SK-N-DZ (cell line): Measurements from ENCODE around the gene TMEM260.
"Not testable (repeated sequence)": the region's sequence is repeated elsewhere in the genome, so short reads cannot be mapped to it uniquely, and the experiment has no call there.

Source experiments
- DNase-seq: peaks from one replicate; pipeline ENCODE4 v3.0.0-alpha.2; 2015; ENCODE audit warnings: low spot score

The TMEM260 gene

DNA sequence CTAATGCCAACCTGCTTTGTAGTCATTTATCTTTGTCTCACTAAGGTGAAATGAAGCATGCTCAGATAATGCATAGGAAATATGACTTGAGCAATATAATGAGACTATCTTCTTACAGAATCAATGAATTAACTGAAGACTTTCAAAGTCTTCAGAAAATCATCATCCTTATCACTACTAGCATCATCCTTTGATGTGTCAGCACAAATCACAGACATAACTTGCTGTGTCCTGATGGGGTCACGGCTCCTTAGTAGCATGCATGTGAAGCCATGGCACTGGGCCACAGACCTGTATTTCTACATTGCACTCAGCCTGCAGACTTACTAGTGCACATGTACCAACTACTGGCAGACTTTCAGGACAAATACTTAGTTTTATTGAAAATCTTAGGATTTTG, 18.9 kb downstream of the TMEM260 start:
- DNase-seq: no peak

DNA sequence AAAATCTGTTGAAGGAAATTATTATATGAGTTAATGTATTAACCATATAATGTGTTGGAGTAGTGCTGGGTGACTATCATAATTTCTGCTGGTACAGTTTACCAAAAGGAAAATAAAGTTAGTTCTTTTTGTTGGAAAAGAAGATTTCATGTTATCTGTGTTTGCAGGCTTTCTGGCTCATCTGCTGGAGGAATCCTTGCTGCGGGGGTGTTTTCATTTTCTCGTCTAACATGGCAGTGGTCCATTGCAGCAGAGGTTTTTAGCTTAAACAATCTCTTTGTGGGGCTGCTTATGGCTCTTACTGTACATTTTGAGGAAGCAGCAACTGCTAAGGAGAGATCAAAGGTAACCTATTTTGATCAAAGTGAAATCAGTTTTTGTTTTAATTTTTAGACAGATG, 24.1 kb downstream of the TMEM260 start:
- DNase-seq: no peak

DNA sequence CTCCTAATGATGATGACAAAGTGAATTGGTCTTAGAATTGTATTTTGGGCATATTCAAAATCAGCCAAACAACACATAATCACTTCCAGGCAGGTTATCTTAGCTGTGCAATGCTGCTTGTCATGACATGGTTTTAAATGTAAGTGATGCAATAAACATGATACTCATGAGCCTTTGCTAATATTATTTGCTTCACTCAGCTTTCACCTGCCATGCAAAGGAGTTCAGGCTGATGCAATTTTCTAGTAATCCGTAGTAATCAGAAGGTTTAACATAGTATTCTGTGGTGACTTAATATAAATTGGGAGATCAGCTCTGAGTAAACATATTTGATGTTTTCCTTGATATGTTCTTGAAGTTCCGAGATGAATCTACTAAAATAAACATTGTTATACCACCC, 29.1 kb downstream of the TMEM260 start:
- DNase-seq: no peak

DNA sequence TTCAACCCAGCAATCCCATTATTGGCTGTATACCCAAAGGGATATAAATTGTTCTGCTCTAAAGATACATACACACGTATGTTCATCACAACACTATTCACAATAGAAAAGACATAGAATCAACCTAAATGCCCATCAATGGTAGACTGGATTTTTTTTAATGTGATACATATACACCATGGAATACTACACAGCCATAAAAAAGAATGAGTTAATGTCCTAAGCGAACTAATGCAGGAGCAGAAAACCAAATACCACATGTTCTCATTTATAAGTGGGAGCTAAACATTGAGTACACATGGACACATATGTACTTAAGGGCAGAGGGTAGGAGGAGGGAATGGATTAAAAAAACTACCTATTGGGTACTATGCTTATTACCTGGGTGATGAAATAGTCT, 32.1 kb downstream of the TMEM260 start:
- DNase-seq: not testable (repeated sequence)

DNA sequence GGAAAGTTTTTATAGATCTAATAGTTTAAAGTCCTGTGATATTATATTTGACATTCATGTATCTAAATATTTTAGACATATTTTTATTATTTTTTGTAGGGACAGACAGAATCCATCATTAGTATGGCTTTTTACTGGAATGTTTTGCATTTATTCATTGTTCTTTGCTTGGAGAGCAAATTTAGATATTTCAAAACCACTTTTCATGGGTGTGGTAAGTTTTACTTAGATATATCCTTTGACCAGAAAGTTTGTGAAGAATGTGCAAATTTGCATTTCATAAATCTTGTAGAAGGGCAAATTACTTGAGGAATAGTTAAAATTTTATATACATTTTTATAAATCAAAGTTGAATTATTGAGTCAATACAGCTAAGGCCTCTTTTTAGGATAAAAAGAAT, 37.5 kb downstream of the TMEM260 start:
- no peak for DNase-seq

DNA sequence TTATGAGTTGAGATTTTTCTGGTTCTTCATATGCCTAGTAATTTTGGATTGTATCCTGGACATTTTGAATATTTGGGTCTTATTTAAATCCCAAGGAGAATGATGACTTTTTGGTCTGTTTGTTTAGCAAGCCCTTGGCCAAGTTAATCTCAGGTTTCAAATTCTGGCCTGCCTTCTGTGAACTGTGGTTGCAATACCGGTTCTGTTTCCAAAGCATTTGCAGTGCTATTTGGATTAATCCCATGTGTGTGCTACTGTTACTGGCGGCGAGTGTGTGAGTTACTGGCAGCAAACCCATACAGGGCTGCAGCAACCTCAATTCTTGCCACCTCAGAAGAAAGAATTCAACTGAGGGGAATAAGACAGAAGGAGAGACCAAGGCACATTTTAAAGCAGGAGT, 51.1 kb downstream of the TMEM260 start:
- DNase-seq: no peak

DNA sequence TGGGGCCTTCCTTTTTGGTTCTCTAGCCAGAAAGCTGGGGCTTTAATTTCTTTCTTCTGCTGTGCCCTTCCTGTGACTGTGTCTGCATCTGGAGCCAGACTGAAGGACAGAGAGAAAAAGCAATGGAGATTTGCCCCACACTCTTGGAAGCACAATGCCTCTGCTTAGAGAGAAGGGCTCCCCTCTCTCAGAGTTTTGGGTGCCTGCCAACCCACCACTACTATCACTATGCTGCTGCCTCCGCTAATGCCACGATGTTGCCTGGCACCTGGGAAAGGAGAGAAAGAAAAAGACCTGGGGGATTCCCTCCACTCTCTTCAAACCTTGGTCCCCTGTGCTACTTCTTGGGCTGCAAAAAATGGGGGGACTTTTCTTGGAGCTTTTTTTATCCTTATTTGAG, 52.6 kb downstream of the TMEM260 start:
- DNase-seq: no peak

DNA sequence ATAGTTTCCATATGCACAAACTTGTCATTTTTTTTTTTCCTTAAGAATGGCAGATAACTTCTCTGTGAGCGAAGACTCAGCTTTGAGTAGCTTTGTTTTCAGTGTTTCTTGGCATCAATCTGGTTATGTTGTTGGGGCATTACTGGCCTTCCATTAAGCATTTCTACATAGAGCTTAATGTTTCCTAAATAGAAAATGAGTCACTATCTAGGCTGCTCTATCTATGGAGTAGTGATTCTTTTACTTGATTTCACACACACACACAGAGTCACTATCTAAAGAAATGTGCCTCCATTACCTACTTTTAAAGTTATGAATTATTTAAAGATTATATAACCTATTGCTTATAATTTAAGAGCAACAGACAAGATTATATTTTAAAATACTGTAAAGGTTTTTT, 53.9 kb downstream of the TMEM260 start:
- DNase-seq: no peak

DNA sequence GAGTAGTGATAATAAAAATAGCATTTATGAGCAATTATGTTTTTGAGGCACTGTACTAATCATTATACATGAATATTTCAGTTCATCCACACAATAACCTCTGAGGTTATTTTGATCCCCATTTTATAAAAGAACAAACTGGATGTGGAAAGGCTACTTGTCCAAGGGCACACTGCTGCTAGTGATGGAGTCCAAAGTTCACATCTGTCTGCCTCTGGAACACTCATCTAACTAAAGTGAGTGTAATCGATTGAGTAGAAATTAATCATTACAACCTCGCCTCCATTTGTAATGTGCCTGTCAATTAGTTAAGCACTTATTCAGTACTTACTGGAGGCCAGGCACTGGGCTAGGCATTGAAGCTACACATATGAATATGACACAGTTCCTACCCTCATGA, 55.4 kb downstream of the TMEM260 start:
- no peak for DNase-seq

DNA sequence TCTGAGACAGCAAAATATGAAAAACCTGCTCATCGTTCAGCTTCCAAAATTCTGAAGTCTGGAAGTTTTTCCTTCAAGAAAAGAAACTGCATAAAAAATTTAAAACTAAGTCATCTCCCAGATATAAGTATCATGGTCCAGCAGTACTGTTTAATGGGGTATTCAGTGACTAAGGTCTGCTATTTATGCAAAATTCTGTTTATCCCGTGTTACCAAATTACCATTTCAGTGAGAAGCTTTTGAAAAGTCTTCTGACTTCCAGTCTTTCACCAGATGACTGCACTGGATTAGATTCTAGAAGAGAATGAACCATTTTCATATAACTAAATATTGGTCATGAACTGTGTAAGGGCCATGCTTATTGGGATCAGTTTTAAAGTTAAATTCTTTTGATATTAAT, 67.9 kb downstream of the TMEM260 start:
- DNase-seq: no peak

DNA sequence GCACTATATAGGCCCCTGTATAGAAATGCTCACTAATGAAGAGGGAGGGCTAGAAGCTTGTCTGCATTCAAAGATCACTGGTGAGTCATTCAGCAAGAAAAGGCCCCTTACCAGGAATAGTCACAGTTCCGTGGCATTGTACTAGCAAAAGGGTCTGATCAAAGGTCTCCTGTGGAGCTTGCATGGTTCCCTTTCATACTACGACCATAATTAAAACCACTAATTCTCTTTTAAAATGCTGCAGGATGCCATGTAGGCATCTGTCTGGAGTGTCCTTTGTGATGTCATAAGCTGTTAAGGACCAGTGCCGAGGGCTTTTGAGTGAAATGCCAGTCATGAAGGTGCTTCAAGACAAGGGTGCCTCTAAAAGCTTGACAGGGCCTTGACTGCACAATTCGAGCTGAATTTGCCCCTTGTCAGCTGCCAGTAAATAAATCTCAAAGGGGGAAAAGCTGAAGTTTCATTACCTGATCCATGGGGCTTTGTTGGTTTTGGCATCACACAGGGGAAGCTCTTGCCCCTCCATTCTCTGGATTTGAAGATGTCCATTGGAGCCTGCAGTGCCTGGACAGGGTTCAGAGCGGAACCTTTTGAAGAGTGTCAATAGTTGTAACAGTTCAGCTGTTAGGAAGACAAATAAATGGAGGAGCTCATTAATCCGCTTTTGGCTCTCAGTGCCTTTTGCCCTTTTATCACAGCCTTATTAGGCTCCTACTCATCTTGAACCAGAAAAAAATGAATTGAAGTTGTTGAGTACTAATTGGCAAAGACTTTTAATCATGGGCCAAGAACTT, 69.1 kb downstream of the TMEM260 start:
- no peak for DNase-seq

DNA sequence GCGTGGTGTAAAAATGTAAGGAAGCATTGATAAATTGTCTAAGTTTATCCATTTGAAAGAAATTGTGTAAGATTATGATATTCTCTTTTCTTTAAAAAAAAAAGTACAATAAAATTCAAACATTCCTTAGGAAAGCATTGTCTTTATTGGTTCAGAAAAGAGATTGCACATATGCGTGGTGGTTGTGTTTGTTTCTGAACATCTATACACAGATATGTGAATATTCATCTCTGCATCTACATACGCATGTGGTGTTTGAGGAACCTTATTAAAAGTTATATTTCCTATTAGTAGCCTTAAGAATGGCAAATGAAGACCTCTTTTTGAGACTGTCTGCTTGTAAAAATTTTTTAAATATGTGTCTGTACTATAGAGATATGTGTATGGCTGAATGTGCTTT, 69.8 kb downstream of the TMEM260 start:
- no peak for DNase-seq

DNA sequence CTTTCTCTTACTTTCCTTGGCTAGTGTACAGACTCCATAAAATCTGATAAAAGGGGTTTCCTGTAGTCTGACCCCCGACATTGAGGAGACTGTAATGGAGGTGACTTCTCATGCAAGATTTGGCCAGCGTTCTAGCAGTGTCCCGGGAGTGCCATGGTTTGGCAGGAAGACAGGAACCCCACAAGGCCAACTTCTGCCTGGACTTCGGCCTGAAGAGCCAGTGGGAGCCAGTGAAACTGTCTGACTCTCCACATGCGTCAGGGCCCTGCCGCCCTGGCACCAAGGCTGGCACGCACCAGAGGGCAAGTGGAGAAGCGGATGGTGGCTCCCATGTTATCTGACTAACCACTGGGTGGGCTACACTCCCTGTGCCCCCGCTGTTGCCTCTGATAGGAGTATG, 70.5 kb downstream of the TMEM260 start:
- DNase-seq: no peak

DNA sequence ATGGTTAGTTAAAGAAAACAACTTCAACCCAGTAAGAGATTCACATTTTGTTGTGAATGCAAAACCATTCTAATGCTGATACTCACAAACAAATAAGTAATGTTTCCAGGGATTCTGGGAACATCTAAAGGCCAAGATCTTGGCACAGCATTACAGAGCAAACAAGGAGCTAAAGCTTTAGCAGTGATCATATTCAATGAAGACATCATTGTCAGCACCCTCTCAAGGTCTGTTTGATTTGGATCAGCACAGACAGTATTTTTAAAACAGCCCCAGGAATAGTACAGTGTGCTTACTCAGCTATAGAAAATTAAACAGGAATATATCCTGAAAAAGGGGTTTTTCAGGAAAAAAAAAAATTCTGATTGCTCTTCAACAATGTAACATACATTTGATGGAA, 71.4 kb downstream of the TMEM260 start:
- no peak for DNase-seq

DNA sequence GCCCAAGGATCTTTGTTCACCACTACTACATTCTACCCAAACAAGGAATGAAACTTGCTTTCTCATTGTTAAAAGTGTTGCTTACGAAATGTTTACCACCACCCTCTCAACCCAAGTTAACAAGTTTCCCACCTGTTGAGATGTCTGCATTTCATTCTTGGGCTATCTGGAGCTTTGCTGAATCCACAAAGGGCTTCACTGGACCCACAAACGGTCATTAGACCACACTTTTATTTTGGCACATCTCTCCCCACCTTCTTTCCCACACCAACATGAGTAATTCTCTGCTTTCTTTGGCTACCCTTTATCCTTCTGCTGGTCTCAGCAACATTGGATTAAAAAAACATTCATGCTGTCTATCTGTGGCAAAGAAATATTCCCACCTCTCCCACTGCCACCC, 78.0 kb downstream of the TMEM260 start:
- no peak for DNase-seq

DNA sequence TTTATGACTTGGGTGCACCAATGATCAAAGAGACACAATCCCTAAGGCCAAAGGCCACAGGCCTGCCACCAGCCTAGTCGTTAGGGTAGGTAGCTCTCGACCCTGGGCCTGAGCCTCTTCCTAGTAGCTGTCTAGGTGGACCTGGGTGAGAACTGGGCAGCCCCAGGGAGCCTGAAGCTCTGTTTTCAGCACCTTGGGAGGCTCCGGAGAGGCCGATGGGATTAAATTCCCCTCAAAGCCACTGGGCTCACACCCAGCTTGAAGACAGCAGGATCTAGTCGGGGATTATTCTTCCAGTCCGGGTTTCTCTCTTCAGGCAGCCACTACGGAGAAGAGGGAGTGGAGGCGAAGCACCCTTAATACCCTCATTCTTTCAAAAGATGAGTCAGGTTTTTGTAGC, 79.8 kb downstream of the TMEM260 start:
- no peak for DNase-seq

DNA sequence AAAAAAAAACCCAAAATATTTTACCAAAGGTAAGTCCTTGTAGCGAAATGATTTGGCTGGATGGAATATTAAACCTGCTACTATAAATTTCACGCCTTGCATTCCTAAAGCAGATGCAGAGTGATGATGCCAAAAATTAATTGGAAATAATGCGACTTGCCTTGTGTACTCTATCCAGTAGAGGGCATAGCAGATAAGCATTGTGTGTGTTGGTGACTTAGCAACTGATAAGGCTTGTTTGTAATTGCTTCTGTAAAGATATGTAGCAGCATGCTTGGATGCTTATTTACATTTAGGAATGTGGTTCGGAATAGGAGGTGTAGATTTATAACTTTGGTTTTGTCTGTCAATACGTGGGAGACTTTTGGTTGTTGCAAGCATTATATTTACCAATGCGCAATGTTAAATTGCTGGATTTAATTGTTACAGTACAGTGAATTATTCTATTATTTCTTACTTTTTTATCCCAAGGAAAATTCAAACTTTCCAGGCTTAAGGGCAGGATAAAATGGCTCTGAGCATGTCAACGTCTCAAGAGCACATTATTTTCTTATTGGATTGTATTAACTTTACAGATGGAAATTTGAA, 80.5 kb downstream of the TMEM260 start:
- DNase-seq: peak; percentile 31

DNA sequence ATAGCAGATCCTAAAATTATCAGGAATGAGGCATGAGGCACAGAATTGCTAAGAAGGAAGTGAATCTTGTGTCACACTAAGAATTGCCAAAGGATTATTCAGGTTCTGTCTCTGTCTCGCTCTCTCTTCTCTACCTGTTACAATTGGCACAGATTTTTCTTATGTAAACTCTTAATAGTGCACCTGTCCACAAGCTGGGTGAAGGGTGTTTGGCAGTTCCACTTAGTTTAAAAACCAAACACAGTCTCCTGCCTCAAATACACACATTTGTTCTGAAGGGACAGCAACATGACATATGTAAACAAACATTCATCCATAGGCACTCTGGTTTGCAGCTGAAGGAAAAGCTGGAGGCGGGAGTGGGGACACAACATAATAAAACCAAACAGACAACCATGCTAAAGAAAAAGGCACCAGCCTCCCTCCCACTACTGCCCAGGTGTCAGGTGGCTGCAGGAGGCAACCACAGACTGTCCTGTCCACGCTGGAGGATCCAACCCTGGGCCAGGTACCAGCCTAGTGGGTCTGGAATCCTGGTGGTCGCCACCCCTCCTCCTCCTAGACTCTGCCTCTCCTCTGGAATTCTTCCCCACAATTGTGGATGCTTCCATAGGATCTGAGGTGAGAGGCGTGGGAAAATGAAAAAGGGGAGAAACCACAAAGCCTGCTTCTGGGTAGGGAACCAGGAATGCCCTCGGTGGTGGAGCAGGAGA, 81.2 kb downstream of the TMEM260 start:
- no peak for DNase-seq

DNA sequence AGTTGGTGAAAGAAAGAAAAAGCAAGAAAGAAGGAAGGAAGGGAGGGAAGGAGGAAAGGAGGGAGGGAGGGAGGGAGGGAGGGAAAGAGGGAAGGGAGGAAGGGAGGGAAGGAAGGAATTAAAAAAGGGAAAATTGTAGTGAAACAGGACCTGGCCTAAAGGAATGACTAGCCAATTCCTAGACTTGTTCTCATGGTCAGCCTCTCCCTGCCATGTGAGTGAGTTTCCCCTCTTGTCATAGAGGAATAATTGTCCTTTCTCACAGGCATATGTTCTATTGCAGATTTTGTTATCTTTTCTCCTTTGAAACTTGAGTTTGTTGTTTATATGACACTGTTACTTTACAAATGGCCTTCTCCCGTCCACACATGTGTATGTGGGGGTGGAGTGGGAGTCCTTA, 81.9 kb downstream of the TMEM260 start:
- DNase-seq: no peak

DNA sequence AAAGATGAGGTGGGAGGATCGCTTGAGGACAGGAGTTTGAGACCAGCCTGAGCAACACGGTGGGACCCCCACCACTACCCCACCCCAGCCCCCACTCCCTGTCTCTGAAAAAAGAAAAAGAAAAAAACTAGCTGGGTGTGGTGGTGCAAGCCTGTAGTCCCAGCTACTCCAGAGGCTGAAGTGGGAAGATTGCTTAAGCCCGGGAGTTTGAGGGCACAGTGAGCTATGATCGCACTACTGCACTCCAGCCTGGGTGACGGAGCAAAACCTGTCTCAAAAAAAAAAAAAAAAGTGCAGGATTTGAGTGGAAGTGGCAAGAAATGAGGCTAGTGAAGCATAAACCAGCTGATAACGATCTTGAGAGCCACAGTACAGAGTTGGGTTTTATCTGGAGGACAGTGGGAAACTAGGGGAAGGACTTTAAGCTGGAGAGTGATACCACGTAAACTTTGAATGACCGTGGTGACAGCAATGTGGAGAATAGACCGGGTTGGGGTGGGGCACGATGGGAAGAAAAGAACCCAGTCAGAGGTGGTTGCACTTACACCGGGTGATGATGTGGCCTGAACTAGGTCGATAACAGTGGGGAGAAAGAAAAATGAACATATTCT, 85.3 kb downstream of the TMEM260 start:
- DNase-seq: no peak

DNA sequence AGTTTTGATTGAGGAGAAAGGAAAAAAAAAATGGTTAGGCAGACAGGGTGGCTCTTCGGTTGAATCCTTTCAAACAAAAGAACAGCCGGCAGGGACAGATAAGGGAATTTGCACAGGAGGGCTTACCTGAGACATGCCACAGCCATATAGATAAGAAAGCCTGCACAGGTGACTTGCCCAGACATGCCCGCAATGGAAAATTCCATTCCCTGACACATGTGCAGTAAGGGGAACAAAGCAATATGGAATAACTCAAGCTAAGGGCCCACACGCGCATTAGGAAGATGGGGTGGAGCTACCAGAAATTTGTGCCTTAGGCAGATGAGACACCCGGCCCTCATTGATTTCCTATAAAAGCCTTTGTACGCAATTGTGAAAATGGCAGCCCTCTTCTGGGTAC, 86.7 kb downstream of the TMEM260 start:
- DNase-seq: no peak

DNA sequence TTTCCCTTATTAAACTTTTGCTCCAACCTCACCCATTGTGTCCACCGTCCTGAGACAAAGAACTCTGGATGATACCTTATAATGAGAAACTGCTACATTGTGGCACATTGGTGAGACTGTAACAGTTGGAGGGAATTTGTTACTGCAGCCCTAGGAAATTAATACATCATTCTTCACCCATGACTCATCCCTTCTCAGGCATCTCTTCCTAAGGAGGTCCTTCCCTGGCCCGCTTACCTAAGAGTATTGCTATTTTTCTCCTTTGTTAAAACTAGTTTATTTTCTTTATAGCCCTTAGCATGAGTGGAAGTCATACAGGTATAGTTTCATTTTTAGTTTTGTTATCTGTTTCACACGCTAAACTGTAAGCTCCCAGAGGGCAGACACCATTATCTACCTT, 87.1 kb downstream of the TMEM260 start:
- DNase-seq: no peak

DNA sequence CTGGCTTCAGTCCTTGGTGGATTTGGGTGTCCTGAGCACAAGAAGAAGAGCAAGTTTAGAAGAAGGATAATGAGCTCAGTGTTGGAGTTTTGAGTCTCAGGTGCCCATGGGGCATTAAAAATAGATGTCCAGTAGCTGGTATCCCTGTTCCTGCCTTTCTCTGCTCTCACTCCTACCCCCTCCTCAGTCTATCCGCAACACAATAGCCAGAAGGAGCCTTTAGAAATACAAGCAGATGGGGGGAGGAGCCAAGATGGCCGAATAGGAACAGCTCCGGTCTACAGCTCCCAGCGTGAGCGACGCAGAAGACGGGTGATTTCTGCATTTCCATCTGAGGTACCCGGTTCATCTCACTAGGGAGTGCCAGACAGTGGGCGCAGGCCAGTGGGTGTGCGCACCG, 87.7 kb downstream of the TMEM260 start:
- not testable (repeated sequence) for DNase-seq
